Islet of Langerhans (tissue), 1 donor: Measurements from ENCODE around the gene ALG14.
A peak's percentile ranks its signal among the peaks of the same experiment; 100 is the strongest.
"Not testable (repeated sequence)": the region's sequence is repeated elsewhere in the genome, so short reads cannot be mapped to it uniquely, and the experiment has no call there.

Source experiments
- FAIRE-seq: peaks from one replicate; lab custom pipeline; 2011; peaks lifted over from hg19 to GRCh38; lab: Jason Lieb, UNC

ALG14 gene

GRCh38 chr1:95086949-95087533 lies 14.3 kb upstream of the ALG14 start:
- no peak for FAIRE-seq

DNA sequence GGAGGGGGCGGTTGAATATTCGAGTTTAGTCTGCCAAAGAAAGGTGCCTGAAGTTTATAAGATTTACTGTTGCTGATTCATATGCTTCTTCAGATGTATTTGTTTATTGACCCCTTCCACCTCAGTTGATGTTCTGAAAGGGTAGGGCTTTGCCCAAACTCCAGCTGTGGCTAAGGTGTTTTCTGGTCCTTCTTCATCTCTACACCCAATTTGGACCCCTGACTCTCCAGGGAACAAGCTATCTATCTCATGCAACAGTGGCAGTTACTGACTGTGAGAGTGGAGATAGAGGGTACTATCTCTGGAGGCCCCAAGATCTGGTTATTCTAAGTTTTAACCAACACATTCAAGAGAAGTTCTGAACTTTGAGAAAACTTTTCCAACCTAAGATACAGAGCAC lies 12.6 kb upstream of the ALG14 start:
- no peak for FAIRE-seq

DNA sequence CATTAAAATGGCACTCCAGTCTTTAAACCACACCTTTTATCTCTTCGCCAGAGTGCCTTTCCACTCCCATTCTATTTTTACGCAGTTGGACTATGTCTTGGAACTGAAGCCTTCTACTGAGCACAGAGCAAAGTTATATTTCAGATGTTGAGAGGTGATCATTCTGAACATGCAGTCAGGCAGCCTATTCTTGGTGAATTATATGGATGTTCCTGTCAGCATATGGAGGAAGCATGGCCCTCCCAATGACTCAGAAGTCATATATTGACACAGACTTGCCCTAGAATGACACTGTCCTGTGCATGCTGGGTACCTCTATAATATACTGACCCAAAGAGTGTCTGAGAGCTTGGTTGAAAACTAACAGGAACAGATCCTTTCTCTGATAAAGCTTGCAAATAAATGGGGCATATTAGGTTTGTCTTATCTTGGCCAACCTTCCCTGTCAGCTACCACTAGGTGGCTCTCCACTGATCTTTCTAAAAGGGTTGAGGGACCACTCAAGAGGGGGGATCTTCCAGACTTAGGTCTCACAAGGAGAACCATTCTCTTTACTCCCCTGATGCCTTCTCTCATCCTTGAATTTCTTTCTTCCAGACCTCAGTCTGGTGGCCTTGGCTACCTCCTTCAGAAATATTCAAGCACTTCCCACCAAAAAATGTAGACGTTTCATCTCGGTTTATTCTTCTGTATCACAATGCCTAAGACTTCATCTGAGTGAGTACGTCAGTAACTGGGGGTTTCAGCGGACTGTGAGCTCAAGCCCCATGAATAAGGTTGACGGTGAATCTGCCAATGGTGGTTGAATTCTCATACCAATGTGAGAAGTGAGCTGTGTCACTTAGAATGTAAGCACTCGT lies 11.8 kb upstream of the ALG14 start:
- peak; percentile 45 for FAIRE-seq

- no peak for FAIRE-seq
Observed at GRCh38 chr1:95080879-95081278, 8.1 kb upstream of the ALG14 start.

DNA sequence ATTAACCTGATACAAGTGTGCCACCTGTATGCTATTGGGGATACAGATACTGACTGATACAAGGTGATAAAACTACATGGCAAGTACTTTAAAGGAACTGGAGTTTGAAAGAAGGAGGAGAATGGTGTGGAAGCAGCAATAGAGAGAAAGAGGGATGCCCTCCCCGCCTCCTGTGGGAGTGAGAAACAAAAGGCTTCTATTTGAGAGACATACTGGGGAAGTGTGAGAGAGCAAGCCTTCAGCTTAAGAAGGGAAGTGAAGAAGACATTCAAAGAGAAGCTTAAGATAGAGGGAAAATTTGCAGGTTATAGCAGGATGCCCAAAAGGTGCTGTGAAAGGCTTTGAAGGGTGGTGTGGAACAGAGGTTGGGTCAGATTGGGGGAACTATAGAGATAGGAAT lies 7.7 kb upstream of the ALG14 start:
- no peak for FAIRE-seq

DNA sequence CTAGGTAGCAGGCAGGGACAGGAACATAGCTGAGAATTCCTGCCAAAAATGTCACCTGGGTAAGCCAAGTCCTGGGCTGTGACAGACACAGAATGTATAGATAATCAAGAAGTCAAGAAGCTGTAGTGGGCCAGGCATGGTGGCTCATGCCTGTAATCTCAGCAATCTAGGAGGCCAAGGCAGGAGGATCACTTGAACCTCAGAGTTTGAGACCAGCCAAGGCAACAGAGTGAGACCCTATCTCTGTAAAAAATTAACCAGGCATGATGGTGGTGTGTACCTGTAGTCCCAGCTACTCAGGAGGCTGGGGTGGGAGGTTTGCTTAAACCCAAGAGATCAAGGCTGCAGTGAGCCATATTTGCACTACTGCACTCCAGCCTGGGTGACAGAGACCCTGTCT lies 3.3 kb upstream of the ALG14 start:
- no peak for FAIRE-seq

DNA sequence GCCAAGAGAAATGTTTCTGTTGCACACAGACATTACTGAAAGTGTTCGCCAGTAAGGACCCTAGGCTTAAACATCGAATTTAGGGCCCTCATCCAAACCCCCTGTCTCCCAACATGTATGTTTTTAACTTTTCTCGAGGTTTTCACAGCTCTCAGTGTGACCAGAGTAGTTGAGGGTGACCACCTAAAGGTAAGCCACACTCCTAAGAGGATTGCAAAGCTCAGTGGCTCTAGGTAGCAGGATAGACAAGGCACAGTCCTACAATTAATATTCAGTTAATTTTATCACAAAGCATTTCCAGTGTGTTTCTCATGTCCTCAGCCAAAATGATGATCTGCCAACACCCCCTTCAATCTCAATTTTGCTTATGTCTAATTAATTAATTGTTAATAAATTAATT lies 695 bp upstream of the ALG14 start:
- FAIRE-seq = no peak

DNA sequence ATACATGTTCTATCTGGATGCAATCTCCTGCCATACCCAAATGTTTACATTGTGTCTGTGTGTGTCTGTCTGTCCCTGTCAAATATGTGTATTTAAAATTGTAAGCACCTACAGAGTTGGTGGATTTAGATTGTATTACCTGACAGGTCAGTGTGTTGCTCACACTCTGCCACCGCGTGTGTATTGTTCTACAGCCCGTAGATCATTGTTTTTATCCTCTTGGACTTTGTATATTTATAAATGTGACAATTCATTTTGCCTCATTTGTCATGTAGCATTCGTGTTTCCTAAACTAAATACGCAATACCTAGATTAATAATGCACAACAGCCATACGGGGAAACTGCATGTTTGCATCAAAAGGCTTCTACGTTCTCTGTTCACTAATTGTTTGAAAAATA lies 634 bp downstream of the ALG14 start:
- no peak for FAIRE-seq

DNA sequence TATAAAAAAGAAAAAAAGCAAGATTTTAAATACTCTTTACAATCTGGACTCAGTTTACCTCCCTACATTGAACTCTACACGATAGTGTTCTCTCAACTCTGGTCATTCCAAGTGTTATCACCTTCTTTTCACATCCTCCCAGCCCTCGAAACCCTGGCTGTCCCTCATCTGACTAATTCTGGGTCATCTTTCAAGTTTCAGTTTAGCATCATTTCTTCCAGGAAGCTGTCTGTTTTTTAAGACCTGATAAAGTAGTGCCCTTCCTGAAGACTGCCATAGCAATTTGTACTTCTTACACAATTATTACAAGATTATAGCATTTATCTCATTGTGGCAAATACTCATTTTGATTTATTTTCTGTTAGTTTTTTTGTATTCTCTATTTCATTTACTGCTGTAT lies 1.2 kb downstream of the ALG14 start:
- no peak for FAIRE-seq

DNA sequence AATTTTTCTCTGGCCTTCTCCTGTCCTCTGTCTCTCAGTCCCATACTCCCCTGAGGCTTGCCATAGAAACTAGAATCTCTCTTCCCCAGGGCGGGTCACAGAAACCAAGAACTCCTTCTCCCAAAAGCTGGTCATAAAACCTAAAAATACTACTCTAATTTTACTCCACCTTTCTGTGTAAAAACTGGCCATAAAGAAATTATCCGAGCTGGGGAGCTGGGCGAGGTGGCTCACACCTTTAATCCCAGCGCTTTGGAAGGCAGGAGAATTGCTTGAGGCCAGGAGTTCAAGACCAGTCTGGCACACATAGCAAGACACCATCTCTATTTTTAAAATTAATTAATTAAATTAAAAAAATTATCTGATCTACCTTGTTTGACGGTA lies 3.0 kb downstream of the ALG14 start:
- no peak for FAIRE-seq

GRCh38 chr1:95068956-95069709 lies 3.6 kb downstream of the ALG14 start:
- FAIRE-seq = peak; percentile 66

DNA sequence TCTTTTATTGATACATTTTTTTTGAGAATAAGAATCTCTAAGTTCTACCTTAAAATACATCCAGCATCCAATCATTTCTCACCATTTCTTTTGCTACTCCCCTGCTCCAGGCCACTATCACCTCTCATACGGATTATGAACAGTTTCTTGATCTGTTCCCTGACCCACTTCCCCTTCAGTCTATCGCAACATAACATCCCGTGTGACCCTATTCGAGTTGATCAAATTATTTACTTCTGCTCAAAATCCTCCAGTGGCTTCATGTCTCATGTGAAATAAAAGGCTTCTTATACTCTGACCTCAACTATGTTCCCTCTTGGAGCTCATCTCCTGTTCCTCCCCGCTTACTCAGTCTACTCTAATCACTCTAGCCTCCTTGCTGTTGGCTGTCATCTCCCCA lies 5.2 kb downstream of the ALG14 start:
- FAIRE-seq = no peak

GRCh38 chr1:95067062-95067461 lies 5.7 kb downstream of the ALG14 start:
- FAIRE-seq = no peak

DNA sequence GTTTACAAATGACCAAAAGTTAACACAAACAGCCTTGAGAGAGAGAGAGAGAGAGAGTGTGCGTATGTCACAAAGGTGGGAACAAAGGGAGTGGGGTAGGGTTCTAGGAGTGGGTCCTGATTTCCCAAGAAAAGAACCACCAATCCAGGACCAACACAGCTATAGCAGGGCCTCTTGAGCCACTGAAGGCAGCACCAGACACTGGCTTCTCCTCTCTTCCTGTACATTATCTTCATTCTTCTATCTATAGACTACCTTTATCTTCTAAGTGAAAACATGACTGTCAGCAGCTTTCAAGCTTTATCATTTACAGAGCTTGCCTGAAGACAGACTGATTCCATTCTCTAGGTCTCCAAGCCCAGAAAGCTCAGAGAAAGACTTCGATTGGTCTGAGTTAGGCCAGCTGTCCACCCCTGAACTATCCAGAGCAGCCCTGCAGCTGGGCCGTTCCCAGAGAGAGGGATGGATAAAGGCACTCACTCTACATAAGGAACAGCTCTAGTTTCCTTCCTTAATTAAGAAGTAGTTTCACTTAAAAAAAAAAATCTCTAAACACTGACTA lies 11.2 kb downstream of the ALG14 start:
- FAIRE-seq = no peak

- FAIRE-seq = no peak
Observed at GRCh38 chr1:95058974-95059373, 13.8 kb downstream of the ALG14 start.

GRCh38 chr1:95057351-95057750 lies 15.4 kb downstream of the ALG14 start:
- FAIRE-seq = no peak

GRCh38 chr1:95049935-95050334 lies 22.8 kb downstream of the ALG14 start:
- no peak for FAIRE-seq

DNA sequence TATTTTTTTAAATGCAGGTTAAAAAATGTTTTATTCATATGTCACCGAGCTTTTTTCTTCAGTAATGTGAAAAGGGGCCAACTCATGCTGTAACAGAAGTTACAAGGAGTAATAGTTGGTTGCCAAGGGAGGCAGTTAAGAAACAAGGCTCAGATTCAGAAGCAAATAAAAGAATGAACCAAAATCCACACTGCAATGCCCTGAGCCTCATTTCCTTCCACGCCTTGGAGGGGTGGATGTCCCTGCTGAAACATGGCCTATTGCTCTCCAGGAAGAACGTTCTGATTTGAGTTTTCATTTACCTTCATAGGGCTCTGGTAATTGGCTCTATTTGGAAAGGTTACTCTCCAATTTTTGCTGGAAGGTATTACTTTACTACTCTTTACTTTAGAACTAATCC lies 24.4 kb downstream of the ALG14 start:
- no peak for FAIRE-seq

DNA sequence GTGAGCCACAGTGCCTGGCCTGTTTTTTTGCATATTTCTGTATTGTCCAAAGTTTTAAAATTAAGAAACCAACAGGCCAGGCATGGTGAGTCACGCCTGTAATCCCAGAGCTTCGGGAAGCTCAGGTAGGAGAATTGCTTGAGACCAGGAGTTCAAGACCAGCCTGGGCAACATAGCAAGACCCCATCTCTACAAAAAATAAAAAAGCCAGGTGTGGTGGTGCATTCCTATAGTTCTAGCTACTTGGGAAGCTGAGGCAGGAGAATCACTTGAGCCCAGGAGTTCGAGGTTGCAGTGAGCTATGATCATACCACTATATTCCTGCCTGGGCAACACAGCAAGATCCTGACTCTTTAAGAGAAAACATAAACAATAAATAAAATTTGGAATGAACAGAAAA lies 25.1 kb downstream of the ALG14 start:
- not testable (repeated sequence) for FAIRE-seq

- FAIRE-seq = no peak
Observed at GRCh38 chr1:95046359-95046758, 26.4 kb downstream of the ALG14 start.

DNA sequence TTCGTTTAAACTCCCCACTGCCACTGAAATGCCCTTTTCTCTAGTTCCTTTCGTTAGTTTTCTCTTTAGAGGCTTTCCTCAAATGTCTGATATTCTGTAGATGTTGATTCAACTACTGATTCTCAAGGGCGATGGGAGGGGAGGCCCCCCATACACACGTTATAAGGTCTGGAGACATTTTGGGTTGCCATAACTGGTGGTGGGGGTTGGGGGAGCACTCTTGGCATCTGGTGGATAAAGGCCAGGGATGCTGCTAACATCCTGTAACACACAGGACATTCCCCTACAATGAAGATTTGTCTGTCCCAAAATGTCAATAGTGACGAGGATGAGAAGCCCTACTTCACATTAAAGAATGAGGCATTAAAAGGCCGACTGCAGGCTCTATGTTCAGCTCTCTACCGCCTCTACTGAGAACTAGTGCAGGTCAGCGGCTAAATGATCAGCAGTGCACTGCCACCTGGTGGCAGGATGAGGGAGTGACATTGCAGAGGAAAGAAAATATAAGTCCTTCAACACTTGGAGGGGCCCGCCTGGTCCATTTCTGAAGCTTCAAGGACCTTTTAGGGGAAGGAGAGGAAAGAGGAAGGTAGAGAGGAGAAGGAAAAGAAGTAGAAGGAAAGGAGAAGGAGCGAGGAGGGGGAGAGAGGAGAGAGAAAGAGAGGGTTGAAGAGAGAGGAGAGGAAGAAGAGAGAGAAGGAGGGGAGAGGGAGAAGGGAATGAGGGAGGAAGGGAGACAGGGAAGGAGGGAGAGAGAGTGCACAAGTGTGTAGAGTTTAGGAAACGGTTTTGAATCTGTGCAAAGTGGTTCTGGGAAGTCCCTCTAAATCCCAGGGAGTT lies 29.4 kb downstream of the ALG14 start:
- FAIRE-seq = peak; percentile 94

- no peak for FAIRE-seq
Observed at GRCh38 chr1:95042286-95042685, 30.5 kb downstream of the ALG14 start.
